Epithelial cell of esophagus (primary cell): ENCODE measurements around the gene GDF10.

Experiments
- DNase-seq: peaks from one replicate; pipeline ENCODE4 v3.0.0; 2010; ENCODE audit warnings: low read depth
- H3K4me3 ChIP-seq: 2 replicates; pipeline ENCODE4 v1.5.1; 2011; ENCODE audit warnings: mild to moderate bottlenecking, low read length, control low read depth
- CTCF ChIP-seq: IDR thresholded peaks from 2 replicates; pipeline ENCODE4 v1.5.1; 2011; ENCODE audit warnings: low read depth, mild to moderate bottlenecking, low read length, control low read depth, inconsistent platforms; ENCODE audit not compliant: insufficient read depth; ENCODE audit errors: missing control alignments

Gene GDF10

GRCh38 chr10:47306387-47307210 is 6.6 kb downstream of the GDF10 start:
- no peak for DNase-seq
- H3K4me3 ChIP-seq: no peak overlapping the region
- TF ChIP-seq CTCF: no peak

GRCh38 chr10:47307381-47307780 is 7.4 kb downstream of the GDF10 start:
- H3K4me3 ChIP-seq: no peak overlapping the region
- TF ChIP-seq CTCF: no peak
- DNase-seq: no peak

GRCh38 chr10:47308775-47309174 is 8.8 kb downstream of the GDF10 start:
- H3K4me3 ChIP-seq: no peak overlapping the region
- no peak for TF ChIP-seq CTCF
- DNase-seq: no peak

- no peak for DNase-seq
- peak; percentile 34 for TF ChIP-seq CTCF
- H3K4me3 ChIP-seq: no peak overlapping the region
Measured at GRCh38 chr10:47309408-47310089, 9.6 kb downstream of the GDF10 start.

GRCh38 chr10:47310090-47310505 is 10.1 kb downstream of the GDF10 start:
- no peak overlapping the region for H3K4me3 ChIP-seq
- DNase-seq: no peak
- TF ChIP-seq CTCF: no peak

- TF ChIP-seq CTCF: no peak
- DNase-seq: no peak
- no peak overlapping the region for H3K4me3 ChIP-seq
Measured at GRCh38 chr10:47311193-47311931, 11.4 kb downstream of the GDF10 start.
